MM.1S (cell line): ENCODE data around the gene FBN3.
"Not testable (repeated sequence)": the region's sequence is repeated elsewhere in the genome, so short reads cannot be mapped to it uniquely, and the experiment has no call there.

Experiments used
- DNase-seq: peaks from one replicate; pipeline ENCODE4 v3.0.0-alpha.2; 2015
- H2AFZ ChIP-seq: fragments of 300-600 bp; sonication (generic); 2 replicates; pipeline ENCODE4 v1.6.0; 2016; ENCODE audit warnings: antibody characterized with exemption, low read length
- H3F3A ChIP-seq: fragments of 300-600 bp; sonication (generic); 2 replicates; pipeline ENCODE4 v1.6.1; 2016; ENCODE audit warnings: mild to moderate bottlenecking, antibody characterized with exemption, low read length, moderate library complexity, mixed read lengths; ENCODE audit not compliant: insufficient read depth
- H3K27ac ChIP-seq: fragments of 300-600 bp; sonication (generic); 2 replicates; pipeline ENCODE4 v1.5.1; 2016; ENCODE audit warnings: mild to moderate bottlenecking, low read length
- H3K27me3 ChIP-seq: fragments of 300-600 bp; sonication (generic); replicated peaks from 2 replicates; pipeline ENCODE4 v1.6.0; 2016; ENCODE audit warnings: low read length; ENCODE audit not compliant: insufficient read depth
- H3K36me3 ChIP-seq: fragments of 300-600 bp; sonication (generic); replicated peaks from 2 replicates; pipeline ENCODE4 v1.6.1; 2016; ENCODE audit warnings: mild to moderate bottlenecking, low read length, mixed read lengths; ENCODE audit not compliant: insufficient read depth
- H3K4me1 ChIP-seq: fragments of 300-600 bp; sonication (generic); 2 replicates; pipeline ENCODE4 v1.6.1; 2016; ENCODE audit warnings: low read length, mixed read lengths
- H3K4me2 ChIP-seq: fragments of 300-600 bp; sonication (generic); 2 replicates; pipeline ENCODE4 v1.6.0; 2016; ENCODE audit warnings: low read depth, low read length
- H3K4me3 ChIP-seq: fragments of 300-600 bp; sonication (generic); 2 replicates; pipeline ENCODE4 v1.5.1; 2016; ENCODE audit warnings: low read length, mixed read lengths
- H3K79me2 ChIP-seq: fragments of 300-600 bp; sonication (generic); 2 replicates; pipeline ENCODE4 v1.6.1; 2016; ENCODE audit warnings: mixed run types, low read length, mixed read lengths
- H3K9ac ChIP-seq: fragments of 300-600 bp; sonication (generic); 2 replicates; pipeline ENCODE4 v1.6.1; 2016; ENCODE audit warnings: low read length, mixed read lengths
- H3K9me2 ChIP-seq: fragments of 300-600 bp; sonication (generic); replicated peaks from 2 replicates; pipeline ENCODE4 v1.6.1; 2016; ENCODE audit warnings: mild to moderate bottlenecking, low read length, mixed read lengths; ENCODE audit not compliant: insufficient read depth
- H3K9me3 ChIP-seq: fragments of 300-600 bp; sonication (generic); replicated peaks from 2 replicates; pipeline ENCODE4 v1.6.1; 2016; ENCODE audit warnings: mild to moderate bottlenecking, low read length, mixed read lengths; ENCODE audit not compliant: insufficient read depth
- H4K20me1 ChIP-seq: fragments of 300-600 bp; sonication (generic); 2 replicates; pipeline ENCODE4 v1.6.1; 2016; ENCODE audit warnings: mild to moderate bottlenecking, low read length, moderate library complexity, mixed read lengths; ENCODE audit not compliant: insufficient read depth
- EZH2 ChIP-seq: fragments of 300-600 bp; sonication (generic); optimal IDR thresholded peaks from 2 replicates; pipeline ENCODE3; 2017; ENCODE audit warnings: low read depth, mild to moderate bottlenecking, antibody characterized with exemption, low read length, mixed read lengths
- EZH2phosphoT487 ChIP-seq: fragments of 300-600 bp; sonication (generic); IDR thresholded peaks from 2 replicates; pipeline ENCODE4 v1.6.1; 2018; ENCODE audit warnings: antibody characterized with exemption, low read length
- TF ChIP-seq, protein P1 (sequence below): fragments of 300-600 bp; sonication (generic); IDR thresholded peaks from 2 replicates; pipeline ENCODE4 v1.5.1; 2016; ENCODE audit warnings: antibody characterized with exemption, low read length, mixed read lengths

The FBN3 gene

DNA sequence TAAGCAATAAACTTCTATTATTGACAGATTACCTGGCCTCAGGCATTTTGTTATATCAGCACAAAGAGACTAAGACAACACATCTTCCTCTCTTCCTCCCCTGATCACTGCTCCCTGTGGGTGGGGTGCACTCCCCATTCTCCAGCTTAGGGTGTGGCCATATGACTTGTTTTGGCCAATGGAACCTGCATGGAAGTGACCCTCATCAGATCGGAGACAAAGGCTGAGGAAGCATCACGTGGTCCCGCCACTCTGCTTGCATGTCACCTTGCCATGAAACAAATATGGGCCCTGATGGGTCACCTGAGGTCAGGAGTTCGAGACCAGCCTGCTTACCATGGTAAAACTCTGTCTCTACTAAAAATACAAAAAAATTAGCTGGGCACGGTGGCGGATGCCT is 110.6 kb downstream of the FBN3 start:
- Histone ChIP-seq H4K20me1 (no peaks in the 10 kb centered on the region), H3K27ac (no peak overlapping the region), H3K4me3 (no peak overlapping the region), H3K4me1 (no peaks in the 10 kb centered on the region), H2AFZ (no peak overlapping the region), H3K9ac (no peak overlapping the region), H3K4me2 (no peak overlapping the region), H3K36me3 (no peaks in the 10 kb centered on the region), H3K9me3 (no peaks in the 10 kb centered on the region), H3K27me3 (peaks cover 77% of the 10 kb centered on the region), H3K9me2 (no peaks in the 10 kb centered on the region), H3F3A (no peaks in the 10 kb centered on the region), H3K79me2 (no peaks in the 10 kb centered on the region)
- no peak for DNase-seq
- TF ChIP-seq EZH2: no peak
- TF ChIP-seq, protein P1, sequence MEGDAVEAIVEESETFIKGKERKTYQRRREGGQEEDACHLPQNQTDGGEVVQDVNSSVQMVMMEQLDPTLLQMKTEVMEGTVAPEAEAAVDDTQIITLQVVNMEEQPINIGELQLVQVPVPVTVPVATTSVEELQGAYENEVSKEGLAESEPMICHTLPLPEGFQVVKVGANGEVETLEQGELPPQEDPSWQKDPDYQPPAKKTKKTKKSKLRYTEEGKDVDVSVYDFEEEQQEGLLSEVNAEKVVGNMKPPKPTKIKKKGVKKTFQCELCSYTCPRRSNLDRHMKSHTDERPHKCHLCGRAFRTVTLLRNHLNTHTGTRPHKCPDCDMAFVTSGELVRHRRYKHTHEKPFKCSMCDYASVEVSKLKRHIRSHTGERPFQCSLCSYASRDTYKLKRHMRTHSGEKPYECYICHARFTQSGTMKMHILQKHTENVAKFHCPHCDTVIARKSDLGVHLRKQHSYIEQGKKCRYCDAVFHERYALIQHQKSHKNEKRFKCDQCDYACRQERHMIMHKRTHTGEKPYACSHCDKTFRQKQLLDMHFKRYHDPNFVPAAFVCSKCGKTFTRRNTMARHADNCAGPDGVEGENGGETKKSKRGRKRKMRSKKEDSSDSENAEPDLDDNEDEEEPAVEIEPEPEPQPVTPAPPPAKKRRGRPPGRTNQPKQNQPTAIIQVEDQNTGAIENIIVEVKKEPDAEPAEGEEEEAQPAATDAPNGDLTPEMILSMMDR: no peak
- TF ChIP-seq EZH2phosphoT487: no peak

DNA sequence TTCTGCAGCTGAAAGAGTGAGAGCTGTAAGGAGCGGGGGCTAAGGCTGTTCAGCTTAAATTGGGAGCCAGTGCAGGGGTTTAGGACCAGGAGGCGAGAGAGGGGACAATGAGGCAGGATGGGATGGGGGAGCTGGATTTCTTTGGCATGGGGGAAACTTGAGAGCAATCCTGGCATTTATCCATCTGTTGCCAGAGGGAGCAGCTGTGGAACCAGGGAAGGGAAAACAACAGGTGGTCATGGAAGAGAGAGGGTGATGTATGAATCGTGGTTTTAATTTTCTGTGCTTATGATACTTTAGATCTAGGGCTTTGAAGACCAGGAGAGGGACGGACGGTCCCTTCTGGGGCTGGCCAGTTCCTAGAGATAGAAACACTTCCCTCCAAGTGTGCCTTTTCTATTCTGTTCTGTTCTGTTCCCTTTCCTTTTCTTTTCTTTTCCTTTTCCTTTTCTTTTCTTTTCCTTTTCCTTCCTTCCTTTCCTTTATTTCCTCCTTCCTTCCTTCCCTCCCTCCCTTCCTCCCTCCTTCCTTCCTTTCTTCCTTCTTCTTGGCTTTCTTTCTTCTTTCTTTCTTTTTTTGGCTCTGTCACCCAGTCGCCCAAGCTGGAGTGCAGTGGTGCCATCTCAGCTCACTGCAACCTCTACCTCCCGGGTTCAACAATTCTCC is 112.8 kb downstream of the FBN3 start:
- no peaks in the 10 kb centered on the region for H3K36me3 ChIP-seq
- H2AFZ ChIP-seq: no peak overlapping the region
- TF ChIP-seq, protein P1: no peak
- TF ChIP-seq EZH2phosphoT487: no peak
- no peak for TF ChIP-seq EZH2
- H4K20me1 ChIP-seq: no peaks in the 10 kb centered on the region
- H3K9ac ChIP-seq: no peak overlapping the region
- H3F3A ChIP-seq: no peaks in the 10 kb centered on the region
- H3K4me3 ChIP-seq: no peak overlapping the region
- H3K9me2 ChIP-seq: no peaks in the 10 kb centered on the region
- H3K9me3 ChIP-seq: no peaks in the 10 kb centered on the region
- peaks cover 74% of the 10 kb centered on the region for H3K27me3 ChIP-seq
- no peak overlapping the region for H3K4me2 ChIP-seq
- DNase-seq: no peak
- no peaks in the 10 kb centered on the region for H3K79me2 ChIP-seq
- H3K27ac ChIP-seq: no peak overlapping the region
- no peaks in the 10 kb centered on the region for H3K4me1 ChIP-seq

DNA sequence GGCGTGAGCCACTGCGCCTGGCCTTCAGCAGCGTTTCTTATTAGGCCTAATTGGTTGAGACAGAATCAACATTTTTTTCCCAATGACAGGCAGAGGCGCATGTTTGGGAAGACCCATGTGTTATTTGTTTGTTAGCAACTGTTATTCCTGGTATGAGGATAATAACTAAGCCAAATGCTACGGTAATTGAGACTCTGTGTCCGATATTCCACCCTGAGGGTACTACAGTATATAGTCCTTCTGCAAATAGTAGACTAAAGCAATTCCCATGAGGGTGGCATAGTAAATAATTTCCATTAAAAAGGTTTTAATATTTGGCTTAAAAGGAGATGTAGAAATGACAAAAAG is 115.2 kb downstream of the FBN3 start:
- Histone ChIP-seq H3K9ac (no peak overlapping the region), H3K4me2 (no peak overlapping the region), H3K27ac (no peak overlapping the region), H3K36me3 (no peaks in the 10 kb centered on the region), H3K9me2 (no peaks in the 10 kb centered on the region), H4K20me1 (no peaks in the 10 kb centered on the region), H3K79me2 (no peaks in the 10 kb centered on the region), H2AFZ (no peak overlapping the region), H3F3A (no peaks in the 10 kb centered on the region), H3K9me3 (no peaks in the 10 kb centered on the region), H3K4me1 (no peaks in the 10 kb centered on the region), H3K27me3 (peaks cover 84% of the 10 kb centered on the region), H3K4me3 (no peak overlapping the region)
- TF ChIP-seq, protein P1: no peak
- no peak for TF ChIP-seq EZH2phosphoT487
- TF ChIP-seq EZH2: no peak
- DNase-seq: no peak

DNA sequence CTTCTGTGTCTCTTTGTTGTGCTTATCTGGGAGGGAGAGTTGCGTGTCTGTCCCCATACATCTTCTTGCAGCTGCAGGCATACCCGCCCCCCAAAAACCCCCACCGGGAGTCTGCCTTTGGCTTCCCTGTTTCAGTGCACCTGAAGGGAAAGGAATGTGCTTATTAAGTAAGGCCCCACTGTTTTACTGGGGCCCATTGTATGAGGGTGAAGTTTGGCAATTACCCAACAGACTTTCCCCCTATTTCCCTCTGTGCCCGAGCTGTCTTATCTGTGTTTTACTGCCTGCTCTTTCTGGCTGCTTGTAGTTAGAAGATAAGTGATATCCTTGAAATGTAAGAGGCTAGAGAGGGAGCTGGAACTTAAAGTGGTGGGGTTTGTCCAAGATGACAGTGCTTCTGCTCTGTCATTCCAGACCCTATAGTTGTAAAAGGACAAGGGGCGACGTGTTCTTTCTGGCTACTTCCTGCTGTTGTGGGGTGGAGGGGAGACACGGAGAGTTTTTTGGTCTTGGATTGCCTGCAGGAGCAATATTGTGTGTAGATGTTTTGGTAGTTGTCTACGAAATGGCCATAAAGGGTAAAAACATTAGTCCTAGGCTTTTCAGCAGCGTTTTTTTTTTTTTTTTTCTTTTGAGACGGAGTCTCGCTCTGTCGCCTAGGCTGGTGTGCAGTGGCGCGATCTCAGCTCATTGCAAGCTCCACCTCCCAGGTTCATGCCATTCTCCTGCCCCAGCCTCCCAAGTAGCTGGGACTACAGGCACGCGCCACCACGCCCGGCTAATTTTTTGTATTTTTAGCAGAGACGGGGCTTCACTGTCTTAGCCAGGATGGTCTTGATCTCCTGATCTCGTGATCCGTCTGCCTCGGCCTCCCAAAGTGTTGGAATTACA is 115.9 kb downstream of the FBN3 start:
- H3K27me3 ChIP-seq: peaks cover 86% of the 10 kb centered on the region
- DNase-seq, H3K4me1 ChIP-seq, H3K36me3 ChIP-seq, H3K9me2 ChIP-seq, H3K9ac ChIP-seq, H3K4me2 ChIP-seq, H3K79me2 ChIP-seq, H4K20me1 ChIP-seq, H3K9me3 ChIP-seq, H3K4me3 ChIP-seq, H3K27ac ChIP-seq, H2AFZ ChIP-seq, H3F3A ChIP-seq: not testable (repeated sequence)
